ENCODE data around the gene PRLHR.

PRLHR gene

GRCh38 chr10:118595598-118596425 is at the start of gene PRLHR:
PRLHR (minus strand) TSS chr10:118595648; CDS start chr10:118595244, 404 bp downstream.
- in situ Hi-C loops (cut with HindIII; ENCODE audit: low sequenced_read_pairs) = loop anchor here (5.0 kb wide), 1 partner anchor 106 kb away; no protein-coding TSS in a partner anchor
- H3K4me3 ChIP-seq (ENCODE audit: low read depth, low read length) = no peak within 1 kb of the TSS
- peak; percentile 9 for DNase-seq (ENCODE audit: low read depth)
- TF ChIP-seq, protein P1, sequence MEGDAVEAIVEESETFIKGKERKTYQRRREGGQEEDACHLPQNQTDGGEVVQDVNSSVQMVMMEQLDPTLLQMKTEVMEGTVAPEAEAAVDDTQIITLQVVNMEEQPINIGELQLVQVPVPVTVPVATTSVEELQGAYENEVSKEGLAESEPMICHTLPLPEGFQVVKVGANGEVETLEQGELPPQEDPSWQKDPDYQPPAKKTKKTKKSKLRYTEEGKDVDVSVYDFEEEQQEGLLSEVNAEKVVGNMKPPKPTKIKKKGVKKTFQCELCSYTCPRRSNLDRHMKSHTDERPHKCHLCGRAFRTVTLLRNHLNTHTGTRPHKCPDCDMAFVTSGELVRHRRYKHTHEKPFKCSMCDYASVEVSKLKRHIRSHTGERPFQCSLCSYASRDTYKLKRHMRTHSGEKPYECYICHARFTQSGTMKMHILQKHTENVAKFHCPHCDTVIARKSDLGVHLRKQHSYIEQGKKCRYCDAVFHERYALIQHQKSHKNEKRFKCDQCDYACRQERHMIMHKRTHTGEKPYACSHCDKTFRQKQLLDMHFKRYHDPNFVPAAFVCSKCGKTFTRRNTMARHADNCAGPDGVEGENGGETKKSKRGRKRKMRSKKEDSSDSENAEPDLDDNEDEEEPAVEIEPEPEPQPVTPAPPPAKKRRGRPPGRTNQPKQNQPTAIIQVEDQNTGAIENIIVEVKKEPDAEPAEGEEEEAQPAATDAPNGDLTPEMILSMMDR (IDR thresholded peaks at IDR 0.05; ENCODE audit: low read depth, low read length, missing control alignments) = no peak

DNA sequence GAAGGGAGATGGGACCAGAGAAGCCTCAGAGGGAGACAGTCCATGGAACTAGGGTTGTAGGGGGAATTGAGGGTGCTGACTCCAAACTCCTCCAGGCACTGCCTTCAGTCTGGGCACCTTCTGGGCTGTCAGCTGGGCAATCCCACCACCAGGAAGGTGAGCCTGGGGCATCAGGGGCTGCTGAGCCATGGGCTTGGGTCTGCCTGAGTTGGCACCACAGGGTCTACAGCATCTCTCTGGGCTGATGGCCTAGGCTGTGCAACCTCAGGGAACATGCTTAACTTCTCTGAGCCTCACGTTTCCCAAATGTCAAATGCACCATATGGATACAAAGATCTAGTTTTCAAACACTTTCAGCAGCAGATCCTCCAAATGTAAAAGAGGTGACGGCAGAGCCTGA is 46.8 kb upstream of the PRLHR start:
- H3K4me3 ChIP-seq (ENCODE audit: low read depth, low read length) = no peak overlapping the region
- TF ChIP-seq, protein P1 (IDR thresholded peaks at IDR 0.05; ENCODE audit: low read depth, low read length, missing control alignments) = no peak
- DNase-seq (ENCODE audit: low read depth) = no peak
- in situ Hi-C loops (cut with HindIII; ENCODE audit: low sequenced_read_pairs) = no loop called here

DNA sequence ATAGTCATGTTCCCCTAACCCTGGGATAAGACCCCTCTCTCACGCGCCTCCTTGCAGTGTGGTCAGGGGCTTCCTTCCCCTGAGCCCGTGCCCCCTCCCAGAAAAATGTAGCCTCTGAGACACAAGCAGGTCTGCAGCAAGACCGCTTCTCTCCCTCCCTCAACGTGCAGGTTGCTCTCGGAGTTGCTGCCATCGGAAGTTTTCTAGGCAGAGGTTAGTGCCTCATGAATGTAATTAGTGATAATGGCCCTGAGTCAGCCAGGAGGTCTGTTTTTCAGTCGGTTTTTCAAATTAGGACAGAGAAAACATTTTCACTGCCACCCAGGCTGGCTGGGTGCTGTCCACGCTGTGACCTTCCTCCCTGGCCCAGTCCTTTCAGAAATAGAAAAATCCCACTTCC is 43.2 kb upstream of the PRLHR start:
- no peak for DNase-seq (ENCODE audit: low read depth)
- TF ChIP-seq, protein P1 (IDR thresholded peaks at IDR 0.05; ENCODE audit: low read depth, low read length, missing control alignments) = no peak
- in situ Hi-C loops (cut with HindIII; ENCODE audit: low sequenced_read_pairs) = no loop called here
- H3K4me3 ChIP-seq (ENCODE audit: low read depth, low read length) = no peak overlapping the region

DNA sequence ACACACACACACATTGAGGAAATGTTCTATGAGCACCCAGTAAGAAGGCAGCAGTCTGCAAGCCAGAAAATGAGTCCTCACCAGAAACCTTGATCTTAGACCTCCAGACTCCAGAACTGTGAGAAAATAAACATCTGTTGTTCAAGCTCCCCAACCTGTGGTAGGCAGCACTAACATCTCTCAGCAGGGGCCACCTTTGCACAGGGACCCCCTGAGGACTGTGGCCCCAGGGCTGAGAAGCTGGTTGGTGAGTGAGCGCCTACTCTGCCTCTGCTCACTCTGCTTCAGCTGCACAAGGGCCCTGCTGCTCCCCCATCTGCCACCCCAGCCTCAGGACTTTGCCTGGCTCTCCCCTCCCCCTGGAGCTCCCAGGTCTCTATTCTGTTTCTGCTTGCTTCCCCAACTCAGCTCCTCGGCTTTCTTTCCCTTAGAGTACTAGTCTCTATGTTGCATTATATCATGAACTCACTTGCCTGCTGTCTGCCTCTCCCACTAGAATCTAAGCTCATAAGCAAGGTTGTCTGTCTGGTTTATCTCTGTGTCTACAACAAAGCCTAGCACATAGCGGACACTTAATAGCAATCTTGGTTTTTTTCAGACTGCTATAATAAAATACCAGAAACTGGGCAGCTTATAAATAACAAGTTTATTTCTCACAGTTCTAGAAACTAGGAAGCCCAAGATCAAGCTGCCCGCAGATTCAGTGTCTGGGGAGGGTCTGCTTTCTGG is 40.4 kb upstream of the PRLHR start:
- in situ Hi-C loops (cut with HindIII; ENCODE audit: low sequenced_read_pairs) = no loop called here
- no peak overlapping the region for H3K4me3 ChIP-seq (ENCODE audit: low read depth, low read length)
- TF ChIP-seq, protein P1 (IDR thresholded peaks at IDR 0.05; ENCODE audit: low read depth, low read length, missing control alignments) = no peak
- DNase-seq (ENCODE audit: low read depth) = no peak

DNA sequence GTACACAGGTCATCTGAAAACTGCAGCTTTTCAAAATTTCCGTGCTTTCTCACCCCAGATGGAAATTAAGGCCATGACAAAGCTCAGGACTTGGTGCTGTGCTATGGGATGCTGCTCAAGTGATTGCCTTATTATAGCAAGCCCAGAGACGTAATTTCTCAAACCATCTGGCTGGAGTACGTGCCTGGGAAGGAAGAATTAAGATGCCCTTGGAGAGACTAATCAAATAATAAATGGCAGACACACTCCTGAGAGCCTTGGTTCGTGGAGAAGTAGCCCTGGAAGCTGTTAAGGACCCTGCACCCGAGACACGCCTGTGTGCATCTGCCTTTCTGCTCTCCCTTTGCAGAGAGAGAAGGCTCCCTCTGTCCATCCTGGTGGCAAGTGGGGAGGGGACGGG is 38.3 kb upstream of the PRLHR start:
- no peak overlapping the region for H3K4me3 ChIP-seq (ENCODE audit: low read depth, low read length)
- TF ChIP-seq, protein P1 (IDR thresholded peaks at IDR 0.05; ENCODE audit: low read depth, low read length, missing control alignments) = no peak
- in situ Hi-C loops (cut with HindIII; ENCODE audit: low sequenced_read_pairs) = no loop called here
- DNase-seq (ENCODE audit: low read depth) = no peak

DNA sequence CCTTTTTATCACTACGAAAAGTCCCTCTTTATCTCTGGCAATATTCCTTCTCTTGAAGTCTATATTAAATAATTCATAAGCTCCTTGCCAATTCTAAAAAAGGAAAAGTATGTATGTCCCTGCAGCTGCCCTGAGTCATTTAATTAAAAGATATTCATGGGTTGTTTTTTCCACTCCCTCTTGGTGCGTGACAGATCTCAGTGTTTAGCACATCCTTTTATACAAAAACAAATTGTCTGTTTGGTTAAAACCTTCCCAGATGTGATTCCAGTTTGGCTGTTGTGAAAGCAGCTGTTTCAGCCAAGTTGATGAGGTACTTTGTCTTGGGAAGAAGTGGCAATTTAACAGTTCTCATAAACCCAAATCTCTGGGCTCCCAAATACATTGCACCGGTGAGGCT is 33.8 kb upstream of the PRLHR start:
- H3K4me3 ChIP-seq (ENCODE audit: low read depth, low read length) = no peak overlapping the region
- DNase-seq (ENCODE audit: low read depth) = no peak
- TF ChIP-seq, protein P1 (IDR thresholded peaks at IDR 0.05; ENCODE audit: low read depth, low read length, missing control alignments) = no peak
- in situ Hi-C loops (cut with HindIII; ENCODE audit: low sequenced_read_pairs) = no loop called here
